Fibroblast of villous mesenchyme (primary cell): ENCODE measurements around the gene TEX12. TPM values are rescaled to one million over a fixed set of nuclear protein-coding genes. Genes with fewer than 3 reads are reported as not detected.
A peak's percentile ranks its signal among the peaks of the same experiment; 100 is the strongest.

Source experiments
- DNase-seq: peaks from one replicate; pipeline ENCODE4 v3.0.0-alpha.2; 2010; ENCODE audit warnings: low read depth
- H3K4me3 ChIP-seq: 2 replicates; pipeline ENCODE4 v1.5.1; 2011; ENCODE audit warnings: low read depth, mild to moderate bottlenecking, low read length
- total RNA-seq: library from RNA; depleted of rRNA; stranded (reverse); fragments of >200 nt; gene quantifications from 2 replicates; pipeline ENCODE4 v1.2.3, GENCODE V29; 2012
- TF ChIP-seq, protein P1 (sequence below): IDR thresholded peaks from 2 replicates; pipeline ENCODE4 v1.5.1; 2012; ENCODE audit warnings: low read depth, mild to moderate bottlenecking, low read length; ENCODE audit not compliant: insufficient read depth

The TEX12 gene
- total RNA-seq, 1 donor = not detected

DNA sequence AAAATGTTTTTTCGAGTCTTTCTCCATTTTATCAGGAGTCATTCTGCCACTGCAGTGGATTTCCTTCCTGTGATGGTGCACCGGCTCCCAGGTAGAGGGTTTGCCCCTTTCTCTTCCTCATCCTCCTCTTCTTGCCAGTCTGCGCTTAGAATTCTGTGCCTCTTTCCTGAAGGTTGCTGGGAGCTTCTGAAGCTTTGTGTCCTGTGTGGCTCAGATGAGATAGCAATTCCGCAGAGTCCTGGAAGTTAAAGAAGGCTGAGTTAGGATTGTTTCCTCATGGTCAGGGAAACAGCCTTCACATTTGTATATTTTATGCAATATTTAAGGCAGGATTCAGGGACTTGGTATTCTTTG, 8.4 kb downstream of the TEX12 start:
- no peak for DNase-seq
- TF ChIP-seq, protein P1, sequence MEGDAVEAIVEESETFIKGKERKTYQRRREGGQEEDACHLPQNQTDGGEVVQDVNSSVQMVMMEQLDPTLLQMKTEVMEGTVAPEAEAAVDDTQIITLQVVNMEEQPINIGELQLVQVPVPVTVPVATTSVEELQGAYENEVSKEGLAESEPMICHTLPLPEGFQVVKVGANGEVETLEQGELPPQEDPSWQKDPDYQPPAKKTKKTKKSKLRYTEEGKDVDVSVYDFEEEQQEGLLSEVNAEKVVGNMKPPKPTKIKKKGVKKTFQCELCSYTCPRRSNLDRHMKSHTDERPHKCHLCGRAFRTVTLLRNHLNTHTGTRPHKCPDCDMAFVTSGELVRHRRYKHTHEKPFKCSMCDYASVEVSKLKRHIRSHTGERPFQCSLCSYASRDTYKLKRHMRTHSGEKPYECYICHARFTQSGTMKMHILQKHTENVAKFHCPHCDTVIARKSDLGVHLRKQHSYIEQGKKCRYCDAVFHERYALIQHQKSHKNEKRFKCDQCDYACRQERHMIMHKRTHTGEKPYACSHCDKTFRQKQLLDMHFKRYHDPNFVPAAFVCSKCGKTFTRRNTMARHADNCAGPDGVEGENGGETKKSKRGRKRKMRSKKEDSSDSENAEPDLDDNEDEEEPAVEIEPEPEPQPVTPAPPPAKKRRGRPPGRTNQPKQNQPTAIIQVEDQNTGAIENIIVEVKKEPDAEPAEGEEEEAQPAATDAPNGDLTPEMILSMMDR = no peak
- H3K4me3 ChIP-seq = peak overlapping the region; percentile 95

DNA sequence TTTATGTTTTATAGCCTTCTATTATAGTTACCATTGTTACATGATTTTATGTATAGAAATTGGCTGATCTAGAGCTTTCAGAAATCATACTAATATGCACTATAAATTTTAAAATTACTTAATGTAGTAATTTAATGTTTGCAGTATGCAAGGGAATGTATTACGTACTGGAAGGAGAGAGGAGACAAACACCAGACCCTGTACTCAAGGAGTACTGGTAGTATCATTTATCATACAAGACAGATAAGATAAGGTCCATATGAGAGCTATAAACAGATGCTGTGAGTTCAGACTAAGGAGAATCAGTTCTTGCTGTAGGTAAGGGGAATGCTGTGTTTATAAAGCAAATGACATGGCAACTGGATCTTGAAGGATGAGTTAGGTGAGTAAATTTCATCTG, 8.9 kb downstream of the TEX12 start:
- DNase-seq = peak; percentile 89
- peak overlapping the region; percentile 95 for H3K4me3 ChIP-seq
- TF ChIP-seq, protein P1 = no peak

DNA sequence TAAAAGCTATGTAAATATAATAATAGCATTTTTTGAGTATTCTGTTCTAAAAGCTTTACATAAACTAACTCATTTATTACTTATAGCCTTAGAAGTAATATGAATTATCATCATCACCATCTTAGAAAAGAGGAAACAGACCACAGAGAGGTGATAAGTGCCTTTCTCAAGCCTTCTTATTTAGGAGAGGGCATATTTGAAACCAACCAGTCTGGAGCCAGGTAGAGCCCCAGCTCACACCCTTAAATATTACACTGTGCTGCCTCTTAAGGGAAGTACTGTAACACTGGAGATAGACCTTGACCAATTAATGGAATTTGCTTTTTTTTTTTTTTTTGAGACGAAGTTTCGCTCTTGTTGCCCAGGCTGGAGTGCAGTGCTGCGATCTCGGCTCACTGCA, 10.4 kb downstream of the TEX12 start:
- DNase-seq = no peak
- H3K4me3 ChIP-seq = peak overlapping the region; percentile 95
- TF ChIP-seq, protein P1 = no peak

DNA sequence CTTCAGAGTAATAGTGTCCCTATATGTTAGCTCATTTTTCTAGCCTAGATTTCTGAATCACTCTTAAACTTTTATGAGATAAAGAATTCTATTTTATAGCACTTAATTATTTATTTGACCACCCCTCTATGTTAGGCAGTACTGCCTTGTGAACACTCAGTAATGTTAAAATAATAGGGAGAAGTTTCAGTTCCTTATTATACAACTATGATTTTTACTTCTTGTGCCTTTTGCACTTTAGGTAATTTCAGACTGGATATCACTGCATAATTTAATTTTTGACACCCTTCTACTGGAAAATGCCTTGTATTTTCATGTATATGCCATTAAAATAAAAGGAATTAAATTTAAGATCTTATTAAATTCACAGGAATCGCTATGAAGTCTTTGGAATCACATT, 11.3 kb downstream of the TEX12 start:
- DNase-seq = no peak
- TF ChIP-seq, protein P1 = no peak

DNA sequence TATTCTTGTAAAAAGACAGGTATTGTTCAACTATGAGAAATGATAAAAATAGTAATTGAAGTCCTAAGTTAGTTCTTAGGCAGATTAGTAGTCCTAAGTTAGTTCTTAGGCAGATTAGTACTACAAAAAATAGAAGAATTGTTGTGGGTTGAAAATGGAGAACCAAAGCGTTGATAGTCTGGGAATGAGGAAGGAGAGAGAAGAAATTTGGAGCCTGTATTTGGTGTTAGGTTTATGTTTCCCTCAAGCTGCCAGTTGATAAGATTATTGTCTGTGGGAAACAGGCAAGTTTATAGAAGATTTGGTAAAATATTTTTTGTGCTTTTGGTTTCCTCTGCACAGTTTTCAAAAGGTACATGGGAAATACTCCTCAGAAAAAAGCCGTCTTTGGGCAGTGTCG, 11.8 kb downstream of the TEX12 start:
- H3K4me3 ChIP-seq = peak overlapping the region; percentile 95
- TF ChIP-seq, protein P1 = no peak
- no peak for DNase-seq

More for the DNA sequence above, 11.3 kb downstream of the TEX12 start:
- peak overlapping the region; percentile 95 for H3K4me3 ChIP-seq

DNA sequence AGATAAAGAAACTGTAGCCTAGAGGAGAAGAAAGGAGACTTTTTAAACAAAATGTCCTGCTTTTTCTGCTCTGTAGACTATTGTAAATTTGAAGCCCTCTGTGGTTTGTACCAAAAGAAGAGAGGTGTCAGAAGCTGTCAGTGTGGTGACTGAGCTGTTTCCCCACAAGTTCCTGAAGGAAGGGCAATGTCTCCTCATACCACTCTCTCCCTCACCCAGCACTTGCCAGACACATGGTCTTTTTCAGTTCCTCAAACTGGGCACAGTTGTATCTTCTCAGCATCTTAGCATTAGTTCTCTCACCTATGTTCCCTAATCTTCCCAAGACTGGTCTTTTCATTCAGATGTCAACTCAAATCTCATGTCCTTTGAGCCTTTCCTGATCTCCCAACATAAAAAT, 12.4 kb downstream of the TEX12 start:
- no peak for DNase-seq
- no peak overlapping the region for H3K4me3 ChIP-seq
- TF ChIP-seq, protein P1 = no peak

DNA sequence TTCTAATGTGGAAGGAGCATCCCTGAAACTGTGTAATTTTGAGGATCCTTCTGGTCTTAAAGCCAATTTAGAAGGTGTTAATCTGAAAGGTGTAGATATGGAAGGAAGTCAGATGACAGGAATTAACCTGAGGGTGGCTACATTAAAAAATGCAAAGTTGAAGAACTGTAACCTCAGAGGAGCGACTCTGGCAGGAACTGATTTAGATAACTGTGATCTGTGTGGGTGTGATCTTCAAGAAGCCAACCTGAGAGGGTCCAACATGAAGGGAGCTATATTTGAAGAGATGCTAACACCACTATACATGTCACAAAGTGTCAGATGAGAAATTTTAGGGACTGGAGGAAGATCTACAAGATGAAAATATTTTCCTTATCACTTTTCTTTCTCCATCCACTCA, 15.7 kb downstream of the TEX12 start:
- H3K4me3 ChIP-seq = no peak overlapping the region
- DNase-seq = no peak
- TF ChIP-seq, protein P1 = no peak
